HG02588 (cell line): ENCODE measurements around the gene HHATL.
"Not testable (repeated sequence)": the region's sequence is repeated elsewhere in the genome, so short reads cannot be mapped to it uniquely, and the experiment has no call there.

Experiments used
- ATAC-seq: cut with Tn5 transposase; IDR thresholded peaks from one replicate; pipeline ENCODE4 v1.9.1; 2021; ENCODE audit warnings: mild to moderate bottlenecking, moderate library complexity; ENCODE audit not compliant: unreplicated experiment

The HHATL gene

GRCh38 chr3:42734263-42734860 is 31.8 kb upstream of the HHATL start:
- ATAC-seq, result no peak

- ATAC-seq, result no peak
Observed at GRCh38 chr3:42733501-42734262, 31.1 kb upstream of the HHATL start.

- no peak for ATAC-seq
Observed at GRCh38 chr3:42732829-42733459, 30.3 kb upstream of the HHATL start.

DNA sequence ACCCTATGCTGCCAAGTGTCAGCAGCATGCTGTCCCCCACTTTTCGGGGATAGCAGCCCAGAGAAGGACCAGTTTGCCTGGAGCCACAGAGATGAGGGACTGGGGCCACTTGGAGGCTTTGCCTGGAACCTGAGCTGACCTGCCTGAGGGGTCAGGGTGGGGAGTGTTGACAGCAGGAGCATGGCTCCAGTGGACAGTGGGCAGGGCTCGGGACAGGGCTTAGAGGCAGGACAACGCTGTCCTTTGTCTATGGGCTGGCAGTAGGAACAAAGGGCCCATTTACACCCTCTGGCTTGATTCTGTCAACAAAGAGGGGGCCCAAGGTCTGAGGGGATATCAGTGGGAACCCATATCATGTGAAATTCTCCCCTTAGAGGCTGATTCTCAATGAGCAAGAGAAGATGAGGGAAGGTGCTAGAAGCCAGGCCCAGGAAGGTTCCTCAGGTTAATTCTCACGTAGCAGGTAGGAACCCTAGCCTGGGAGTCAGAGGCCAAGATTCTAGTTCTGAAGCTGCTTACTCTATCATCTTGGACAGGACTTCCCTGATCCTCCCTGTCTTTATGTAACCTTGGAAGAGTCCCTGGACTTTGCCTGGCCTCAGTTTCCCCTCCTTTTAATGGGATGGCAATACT is 29.7 kb upstream of the HHATL start:
- no peak for ATAC-seq

DNA sequence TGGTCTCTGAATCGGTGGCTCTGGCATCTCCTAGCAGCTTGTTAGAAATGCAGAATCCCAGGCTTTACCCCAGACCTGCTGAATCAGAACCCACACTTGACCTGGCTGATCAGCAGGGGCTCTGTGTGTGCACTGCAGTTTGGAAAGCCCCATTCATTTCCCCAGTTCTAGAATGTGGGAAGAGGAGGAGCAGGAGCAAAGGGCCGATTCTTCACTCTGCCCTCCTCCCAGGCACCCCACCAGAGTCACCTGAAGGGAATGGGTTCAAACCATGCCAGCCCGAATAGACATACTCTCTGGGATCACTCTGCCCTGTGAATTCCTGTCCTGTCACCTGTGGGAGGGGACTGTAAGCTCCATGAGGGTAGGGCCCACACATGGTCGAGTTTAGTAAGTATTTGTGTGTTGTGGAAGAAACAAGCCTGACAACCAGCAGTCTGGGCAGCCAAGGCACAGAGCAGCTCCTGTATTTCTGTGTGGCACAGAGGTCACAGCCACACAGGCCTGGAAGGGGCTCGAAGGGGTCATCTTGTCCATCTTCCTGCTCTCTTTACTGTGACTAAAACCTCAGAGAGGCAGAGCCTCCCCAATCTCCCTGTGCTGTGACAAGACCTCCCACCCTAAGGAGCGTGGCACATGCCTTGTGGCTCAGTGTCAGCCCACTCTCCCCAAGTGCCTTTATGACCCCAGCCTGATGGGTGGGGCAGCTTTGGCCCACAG is 29.0 kb upstream of the HHATL start:
- ATAC-seq, result no peak

- ATAC-seq, result no peak
Observed at GRCh38 chr3:42730706-42731420, 28.3 kb upstream of the HHATL start.

DNA sequence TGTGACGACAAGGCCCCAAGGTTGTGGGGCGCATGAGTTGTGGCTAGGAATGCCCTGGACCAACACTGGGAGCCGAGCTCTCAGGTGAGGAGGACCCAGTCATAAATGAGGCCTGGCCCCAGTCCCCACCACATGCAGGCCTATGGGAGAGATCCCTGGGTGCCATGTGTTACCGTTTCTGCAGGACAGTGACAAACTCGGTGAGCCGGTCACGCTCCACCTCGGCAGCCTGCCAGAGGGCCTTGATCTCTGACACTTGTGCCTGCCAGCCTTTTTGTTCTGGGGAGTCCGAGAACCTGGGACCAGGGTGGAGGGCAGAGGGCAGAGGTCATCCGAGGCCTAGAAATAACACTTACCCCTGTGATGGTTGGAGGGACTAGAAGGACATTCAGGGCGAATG is 27.7 kb upstream of the HHATL start:
- no peak for ATAC-seq

- no peak for ATAC-seq
Observed at GRCh38 chr3:42729404-42730145, 27.0 kb upstream of the HHATL start.

GRCh38 chr3:42728668-42729364 is 26.2 kb upstream of the HHATL start:
- no peak for ATAC-seq

DNA sequence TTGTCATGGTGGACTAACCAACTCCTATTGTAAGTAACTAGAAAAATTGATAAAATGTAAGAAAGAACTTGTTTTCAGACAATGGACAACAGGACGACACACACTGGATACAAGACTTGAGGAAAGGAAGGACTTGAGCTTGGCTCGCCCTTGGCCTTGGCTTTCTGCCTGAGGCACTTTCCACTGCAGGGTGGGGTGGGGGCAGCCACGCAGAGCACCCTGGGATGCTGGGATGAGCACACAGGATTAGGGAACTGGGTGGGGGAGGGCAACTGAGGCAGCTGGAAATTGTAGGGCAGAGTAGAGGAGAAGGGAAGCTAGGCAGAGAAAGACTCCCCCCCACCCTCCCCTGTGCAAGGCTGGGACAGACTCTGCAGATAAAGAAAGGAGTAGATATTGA is 25.5 kb upstream of the HHATL start:
- ATAC-seq, result no peak

DNA sequence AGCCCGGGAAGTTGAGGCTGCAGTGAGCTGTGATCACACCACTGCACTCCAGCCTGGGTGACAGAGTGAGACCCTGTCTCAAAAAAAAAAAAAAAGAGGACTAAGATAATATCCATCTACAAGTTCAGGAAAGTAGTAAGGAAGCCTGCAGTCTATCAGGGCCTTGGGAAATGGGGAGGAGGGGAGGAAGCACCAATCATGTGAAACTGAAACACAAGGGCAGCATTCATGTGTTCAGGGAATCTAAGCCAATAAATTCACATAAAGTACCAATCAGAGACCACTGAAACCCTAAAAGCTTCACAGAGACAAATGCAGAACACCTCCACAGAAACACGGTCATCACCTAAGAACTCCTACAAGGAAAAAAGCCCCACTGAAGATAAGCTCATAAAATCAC is 22.9 kb upstream of the HHATL start:
- ATAC-seq, result no peak

DNA sequence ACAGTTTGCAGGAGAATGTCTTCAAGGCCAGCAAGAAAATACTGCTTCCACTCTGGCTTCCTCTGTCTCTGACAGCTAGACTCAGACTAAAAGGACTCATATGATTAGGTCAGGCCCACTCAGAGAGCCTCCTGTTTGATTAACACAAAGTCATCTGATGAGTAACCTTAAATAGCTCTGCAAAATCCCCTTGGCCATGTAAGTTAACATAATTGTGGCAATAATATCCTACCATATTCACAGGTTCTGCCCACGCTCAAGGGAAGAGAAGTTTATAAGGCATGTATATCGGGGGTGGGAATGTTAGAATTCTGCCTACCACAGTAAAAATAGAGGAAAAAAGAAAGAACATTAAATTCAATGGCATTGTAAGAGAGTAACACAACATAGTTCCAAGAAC is 20.6 kb upstream of the HHATL start:
- no peak for ATAC-seq

DNA sequence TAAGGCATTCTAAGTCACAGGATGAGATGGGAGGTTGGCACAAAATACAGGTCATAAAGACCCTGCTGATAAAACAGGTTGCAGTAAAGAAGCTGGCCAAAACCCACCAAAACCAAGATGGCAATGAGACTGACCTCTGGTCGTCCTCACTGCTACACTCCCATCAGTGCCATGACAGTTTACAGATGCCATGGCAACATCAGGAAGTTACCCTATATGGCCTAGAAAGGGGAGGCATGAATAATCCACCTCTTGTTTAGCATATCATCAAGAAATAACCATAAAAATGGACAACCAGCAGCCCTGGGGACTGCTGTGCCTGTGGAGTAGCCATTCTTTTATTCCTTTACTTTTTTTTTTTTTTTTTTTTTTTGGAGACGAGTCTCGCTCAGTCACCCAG is 19.8 kb upstream of the HHATL start:
- ATAC-seq, result not testable (repeated sequence)

DNA sequence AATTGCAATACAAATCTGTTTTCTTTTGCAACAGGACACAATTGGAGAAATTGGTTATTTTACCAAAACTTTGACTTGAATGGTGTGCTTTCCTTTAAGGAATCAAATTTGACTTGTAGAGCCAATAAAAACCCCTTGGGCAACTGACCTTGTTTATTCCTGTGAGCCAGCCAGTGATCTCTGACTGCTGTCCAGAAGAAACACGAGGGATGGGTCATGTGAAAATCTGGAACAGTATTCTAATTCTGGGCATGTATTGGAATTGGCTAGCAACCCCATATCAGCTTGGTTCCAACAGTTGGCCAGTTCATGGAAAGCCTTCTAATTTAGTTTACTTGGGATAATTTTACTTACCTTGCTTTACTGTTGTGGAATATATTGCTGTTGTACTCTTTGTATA is 19.1 kb upstream of the HHATL start:
- ATAC-seq, result no peak

DNA sequence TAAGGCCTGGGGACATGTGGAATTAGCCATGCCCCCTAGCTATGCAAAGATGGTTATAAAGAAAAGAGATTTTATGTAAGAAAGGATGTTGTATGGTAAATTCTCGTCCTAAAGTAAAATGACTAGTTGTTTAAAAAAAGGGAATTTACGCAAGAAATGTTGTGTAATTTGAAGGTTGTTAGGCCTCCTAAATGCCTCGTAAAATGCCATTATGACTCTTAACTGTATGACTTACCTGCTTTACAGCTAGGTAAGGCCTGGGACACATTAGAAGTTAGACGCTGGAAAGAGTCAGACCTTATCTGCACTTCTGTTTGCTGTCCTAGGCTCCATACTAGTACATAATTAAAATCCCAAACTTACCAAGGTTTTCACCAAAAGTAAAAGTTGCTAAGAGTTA is 17.5 kb upstream of the HHATL start:
- ATAC-seq, result no peak

- ATAC-seq, result no peak
Observed at GRCh38 chr3:42719002-42719401, 16.4 kb upstream of the HHATL start.

- ATAC-seq, result no peak
Observed at GRCh38 chr3:42718338-42718737, 15.7 kb upstream of the HHATL start.

DNA sequence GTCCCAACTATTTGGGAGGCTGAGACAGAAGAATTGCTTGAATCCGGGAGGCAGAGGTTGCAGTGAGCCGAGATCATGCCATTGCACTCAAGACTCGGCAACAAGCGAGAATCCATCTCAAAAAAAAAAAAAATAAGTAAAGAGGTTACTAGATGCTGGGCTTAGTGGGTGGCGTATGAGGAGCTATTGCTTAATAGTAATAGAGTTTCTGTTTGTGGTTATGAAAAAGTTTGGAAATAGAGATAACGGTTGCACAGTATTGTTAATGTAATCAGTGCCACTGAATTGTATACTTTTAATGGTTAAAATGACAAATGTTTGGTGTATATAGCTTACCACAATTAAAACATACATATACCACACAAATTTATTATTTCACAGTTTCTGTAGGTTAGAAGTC is 14.7 kb upstream of the HHATL start:
- no peak for ATAC-seq

DNA sequence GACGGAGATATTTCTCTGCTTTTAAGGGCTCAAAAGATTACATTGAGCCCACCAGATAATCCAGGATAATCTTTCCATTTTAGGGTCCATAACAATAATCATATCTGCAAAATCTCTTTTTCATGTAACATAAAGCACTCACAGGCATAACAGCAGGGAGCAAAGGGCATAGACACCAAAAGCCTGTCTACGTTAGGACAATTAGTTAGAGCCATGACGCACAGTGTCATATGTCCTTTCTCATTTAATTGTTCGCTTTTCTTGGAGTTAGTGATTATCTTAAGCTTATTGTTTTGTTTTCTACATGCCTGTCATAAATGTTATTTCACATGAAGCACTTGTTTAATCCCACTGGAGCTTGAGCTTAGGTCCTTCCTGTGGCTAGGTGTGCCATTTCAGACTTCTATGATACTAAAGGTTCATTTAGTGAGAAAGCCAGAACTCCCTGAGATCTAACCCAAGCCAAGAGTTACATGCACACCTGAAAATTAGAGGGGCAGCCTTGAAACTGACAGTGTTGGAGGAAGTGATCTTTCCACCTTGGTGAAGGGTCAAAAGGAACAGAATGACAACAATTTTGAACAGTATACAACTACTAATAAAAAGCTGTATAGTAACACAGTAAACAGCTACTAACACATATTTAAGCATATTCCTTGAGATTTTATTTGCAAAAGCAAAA is 11.7 kb upstream of the HHATL start:
- ATAC-seq, result no peak
